ENCODE data around the gene FLYWCH1. TPM values are rescaled to one million over a fixed set of nuclear protein-coding genes. Genes with fewer than 3 reads are reported as not detected.

Gene FLYWCH1
- total and polyA plus RNA-seq, 9 of the 15 experiments (the other 6 are each of a cell fraction or from before 2014, with no cell fraction given): 0.18 to 33.6 (median 11.3) TPM

DNA sequence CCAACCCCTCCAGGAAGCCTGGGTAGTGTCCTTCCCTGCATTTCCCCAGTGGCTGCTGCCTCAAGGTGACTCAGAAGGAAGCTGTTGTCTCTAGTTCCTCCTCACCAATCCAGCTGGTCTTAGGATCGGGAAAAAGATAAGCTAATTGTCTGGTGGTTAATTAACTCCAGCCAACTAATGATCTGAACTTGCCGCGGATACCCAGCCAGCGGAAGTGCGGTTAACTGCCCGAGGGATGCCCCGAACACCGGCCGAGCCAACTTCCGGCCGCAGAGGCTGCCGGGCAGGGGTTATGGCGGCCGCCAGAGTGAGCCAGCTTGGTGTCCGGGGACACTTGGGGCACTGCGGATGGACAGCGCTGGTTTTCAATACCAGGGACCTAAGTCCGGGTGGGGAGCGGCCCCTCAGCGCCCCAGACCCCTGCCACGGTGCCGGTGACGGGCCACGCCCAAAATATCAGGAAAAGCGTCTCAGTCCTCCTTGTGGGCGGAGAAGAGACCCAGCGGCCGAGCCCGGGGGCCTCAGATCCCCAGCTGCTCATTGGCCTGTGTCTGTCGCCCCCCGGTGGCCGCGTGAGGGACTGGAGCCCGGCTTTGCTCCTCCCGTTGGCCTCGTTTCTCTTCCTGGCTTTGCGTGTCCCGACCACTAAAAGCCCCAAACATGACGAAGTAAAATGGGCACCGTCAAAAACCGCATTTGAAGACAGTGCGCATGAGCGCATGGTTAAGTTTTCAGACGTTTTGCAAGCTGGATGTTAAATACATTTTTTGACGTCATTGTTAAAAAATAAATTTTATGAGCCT is 43.5 kb upstream of the FLYWCH1 start (continued):
- TF ChIP-seq, protein P1, sequence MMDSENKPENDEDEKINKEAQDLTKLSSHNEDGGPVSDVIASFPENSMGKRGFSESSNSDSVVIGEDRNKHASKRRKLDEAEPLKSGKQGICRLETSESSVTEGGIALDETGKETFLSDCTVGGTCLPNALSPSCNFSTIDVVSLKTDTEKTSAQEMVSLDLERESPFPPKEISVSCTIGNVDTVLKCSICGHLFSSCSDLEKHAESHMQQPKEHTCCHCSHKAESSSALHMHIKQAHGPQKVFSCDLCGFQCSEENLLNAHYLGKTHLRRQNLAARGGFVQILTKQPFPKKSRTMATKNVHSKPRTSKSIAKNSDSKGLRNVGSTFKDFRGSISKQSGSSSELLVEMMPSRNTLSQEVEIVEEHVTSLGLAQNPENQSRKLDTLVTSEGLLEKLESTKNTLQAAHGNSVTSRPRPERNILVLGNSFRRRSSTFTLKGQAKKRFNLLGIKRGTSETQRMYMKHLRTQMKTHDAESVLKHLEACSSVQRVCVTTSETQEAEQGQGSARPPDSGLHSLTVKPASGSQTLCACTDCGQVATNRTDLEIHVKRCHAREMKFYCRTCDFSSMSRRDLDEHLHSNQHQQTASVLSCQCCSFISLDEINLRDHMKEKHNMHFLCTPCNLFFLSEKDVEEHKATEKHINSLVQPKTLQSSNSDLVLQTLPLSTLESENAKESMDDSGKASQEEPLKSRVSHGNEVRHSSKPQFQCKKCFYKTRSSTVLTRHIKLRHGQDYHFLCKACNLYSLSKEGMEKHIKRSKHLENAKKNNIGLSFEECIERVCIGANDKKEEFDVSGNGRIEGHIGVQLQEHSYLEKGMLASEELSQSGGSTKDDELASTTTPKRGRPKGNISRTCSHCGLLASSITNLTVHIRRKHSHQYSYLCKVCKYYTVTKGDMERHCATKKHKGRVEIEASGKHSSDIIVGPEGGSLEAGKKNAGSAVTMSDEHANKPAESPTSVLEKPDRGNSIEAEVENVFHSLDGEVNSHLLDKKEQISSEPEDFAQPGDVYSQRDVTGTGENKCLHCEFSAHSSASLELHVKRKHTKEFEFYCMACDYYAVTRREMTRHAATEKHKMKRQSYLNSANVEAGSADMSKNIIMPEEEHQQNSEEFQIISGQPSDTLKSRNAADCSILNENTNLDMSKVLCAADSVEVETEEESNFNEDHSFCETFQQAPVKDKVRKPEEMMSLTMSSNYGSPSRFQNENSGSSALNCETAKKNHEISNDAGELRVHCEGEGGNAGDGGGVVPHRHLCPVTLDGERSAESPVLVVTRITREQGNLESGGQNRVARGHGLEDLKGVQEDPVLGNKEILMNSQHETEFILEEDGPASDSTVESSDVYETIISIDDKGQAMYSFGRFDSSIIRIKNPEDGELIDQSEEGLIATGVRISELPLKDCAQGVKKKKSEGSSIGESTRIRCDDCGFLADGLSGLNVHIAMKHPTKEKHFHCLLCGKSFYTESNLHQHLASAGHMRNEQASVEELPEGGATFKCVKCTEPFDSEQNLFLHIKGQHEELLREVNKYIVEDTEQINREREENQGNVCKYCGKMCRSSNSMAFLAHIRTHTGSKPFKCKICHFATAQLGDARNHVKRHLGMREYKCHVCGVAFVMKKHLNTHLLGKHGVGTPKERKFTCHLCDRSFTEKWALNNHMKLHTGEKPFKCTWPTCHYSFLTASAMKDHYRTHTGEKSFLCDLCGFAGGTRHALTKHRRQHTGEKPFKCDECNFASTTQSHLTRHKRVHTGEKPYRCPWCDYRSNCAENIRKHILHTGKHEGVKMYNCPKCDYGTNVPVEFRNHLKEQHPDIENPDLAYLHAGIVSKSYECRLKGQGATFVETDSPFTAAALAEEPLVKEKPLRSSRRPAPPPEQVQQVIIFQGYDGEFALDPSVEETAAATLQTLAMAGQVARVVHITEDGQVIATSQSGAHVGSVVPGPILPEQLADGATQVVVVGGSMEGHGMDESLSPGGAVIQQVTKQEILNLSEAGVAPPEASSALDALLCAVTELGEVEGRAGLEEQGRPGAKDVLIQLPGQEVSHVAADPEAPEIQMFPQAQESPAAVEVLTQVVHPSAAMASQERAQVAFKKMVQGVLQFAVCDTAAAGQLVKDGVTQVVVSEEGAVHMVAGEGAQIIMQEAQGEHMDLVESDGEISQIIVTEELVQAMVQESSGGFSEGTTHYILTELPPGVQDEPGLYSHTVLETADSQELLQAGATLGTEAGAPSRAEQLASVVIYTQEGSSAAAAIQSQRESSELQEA (IDR thresholded peaks at IDR 0.05; ENCODE audit: low read depth): no peak
- TF ChIP-seq ZZZ3 (IDR thresholded peaks at IDR 0.05) (no peak), SAP30 (IDR thresholded peaks at IDR 0.05; ENCODE audit: borderline replicate concordance, insufficient read depth, low read depth, low read length, poor library complexity, severe bottlenecking) (peak; percentile 58), SMC3 (conservative IDR thresholded peaks at IDR 0.05; ENCODE audit: insufficient read depth, low read depth, low read length) (peak; percentile 81), ZBTB8A (IDR thresholded peaks at IDR 0.05; ENCODE audit: partially characterized antibody) (no peak), PCBP1 (IDR thresholded peaks at IDR 0.05; ENCODE audit: low read depth, low read length, poor library complexity, severe bottlenecking) (peak; percentile 69), MAFG (tag; conservative IDR thresholded peaks at IDR 0.05) (no peak), MXI1 (IDR thresholded peaks at IDR 0.05; ENCODE audit: low read depth, low read length) (no peak), RFX1 (IDR thresholded peaks at IDR 0.05) (no peak), SMAD1 (IDR thresholded peaks at IDR 0.05; ENCODE audit: low read depth, low read length, partially characterized antibody) (no peak), TEAD4 (IDR thresholded peaks at IDR 0.05; ENCODE audit: low read length) (0 out of 2 replicates have a peak, but pooled peaks have one; percentile 7), TEAD4 (CRISPR knock-in tag; IDR thresholded peaks at IDR 0.05; ENCODE audit: borderline replicate concordance) (no peak)
- TF ChIP-seq, protein P2, sequence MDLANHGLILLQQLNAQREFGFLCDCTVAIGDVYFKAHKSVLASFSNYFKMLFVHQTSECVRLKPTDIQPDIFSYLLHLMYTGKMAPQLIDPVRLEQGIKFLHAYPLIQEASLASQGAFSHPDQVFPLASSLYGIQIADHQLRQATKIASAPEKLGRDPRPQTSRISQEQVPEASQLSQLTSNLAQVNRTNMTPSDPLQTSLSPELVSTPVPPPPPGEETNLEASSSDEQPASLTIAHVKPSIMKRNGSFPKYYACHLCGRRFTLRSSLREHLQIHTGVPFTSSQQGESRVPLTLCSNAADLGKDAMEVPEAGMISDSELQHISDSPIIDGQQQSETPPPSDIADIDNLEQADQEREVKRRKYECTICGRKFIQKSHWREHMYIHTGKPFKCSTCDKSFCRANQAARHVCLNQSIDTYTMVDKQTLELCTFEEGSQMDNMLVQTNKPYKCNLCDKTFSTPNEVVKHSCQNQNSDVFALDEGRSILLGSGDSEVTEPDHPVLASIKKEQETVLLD (IDR thresholded peaks at IDR 0.05): 0 out of 2 replicates have a peak, but pooled peaks have one; percentile 33
- TF ChIP-seq, protein P3, sequence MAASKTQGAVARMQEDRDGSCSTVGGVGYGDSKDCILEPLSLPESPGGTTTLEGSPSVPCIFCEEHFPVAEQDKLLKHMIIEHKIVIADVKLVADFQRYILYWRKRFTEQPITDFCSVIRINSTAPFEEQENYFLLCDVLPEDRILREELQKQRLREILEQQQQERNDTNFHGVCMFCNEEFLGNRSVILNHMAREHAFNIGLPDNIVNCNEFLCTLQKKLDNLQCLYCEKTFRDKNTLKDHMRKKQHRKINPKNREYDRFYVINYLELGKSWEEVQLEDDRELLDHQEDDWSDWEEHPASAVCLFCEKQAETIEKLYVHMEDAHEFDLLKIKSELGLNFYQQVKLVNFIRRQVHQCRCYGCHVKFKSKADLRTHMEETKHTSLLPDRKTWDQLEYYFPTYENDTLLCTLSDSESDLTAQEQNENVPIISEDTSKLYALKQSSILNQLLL (CRISPR knock-in tag; IDR thresholded peaks at IDR 0.05; ENCODE audit: borderline replicate concordance): no peak

Data from K562 (cell line).